Liver (tissue), 9 donors: Measurements from ENCODE around the gene LYPD3. TPM values are rescaled to one million over a fixed set of nuclear protein-coding genes. Genes with fewer than 3 reads are reported as not detected.

Source experiments
- DNase-seq: peaks from one replicate; pipeline ENCODE4 v3.0.0-alpha.2; 2017; ENCODE audit warnings: low spot score
- H3K27ac ChIP-seq, 2 donors: one replicate each; pipeline ENCODE4 v1.7.0; 2013; ENCODE audit warnings: inconsistent platforms in 2 of 2, low read length in 2 of 2, control low read depth in 1 of 2, low read depth in 1 of 2, mild to moderate bottlenecking in 1 of 2
- H3K27me3 ChIP-seq, 4 donors: one replicate each; pipeline versions ENCODE4 v1.6.1 to v1.7.0; 2013; ENCODE audit warnings: low read length in 3 of 4, inconsistent platforms in 1 of 4, mild to moderate bottlenecking in 1 of 4, moderate library complexity in 1 of 4; ENCODE audit not compliant: control insufficient read depth in 4 of 4, insufficient read depth in 4 of 4
- H3K36me3 ChIP-seq, 4 donors: one replicate each; pipeline versions ENCODE4 v1.6.1 to v1.7.0; 2013; ENCODE audit warnings: low read length in 3 of 4, mild to moderate bottlenecking in 3 of 4, low read depth in 1 of 4, moderate library complexity in 1 of 4; ENCODE audit not compliant: control insufficient read depth in 4 of 4, insufficient read depth in 3 of 4
- H3K4me1 ChIP-seq, 4 donors: one replicate each; pipeline versions ENCODE4 v1.6.1 to v1.7.0; 2013; ENCODE audit warnings: low read length in 3 of 4, mild to moderate bottlenecking in 3 of 4, moderate library complexity in 1 of 4; ENCODE audit not compliant: control insufficient read depth in 4 of 4, insufficient read depth in 4 of 4
- H3K4me3 ChIP-seq, 3 donors: one replicate each; pipeline versions ENCODE4 v1.6.1 to v1.7.0; 2013; ENCODE audit warnings: low read length in 3 of 3, control low read depth in 1 of 3, low read depth in 1 of 3, mild to moderate bottlenecking in 1 of 3
- H3K9ac ChIP-seq, 2 donors: one replicate each; pipeline ENCODE4 v1.7.0; 2013; ENCODE audit warnings: low read length in 2 of 2, mild to moderate bottlenecking in 2 of 2, moderate library complexity in 2 of 2, control low read depth in 1 of 2, low read depth in 1 of 2
- H3K9me3 ChIP-seq, 4 donors: one replicate each; pipeline versions ENCODE4 v1.6.1 to v1.7.0; 2013; ENCODE audit warnings: low read length in 3 of 4; ENCODE audit not compliant: control insufficient read depth in 4 of 4
- ATF3 ChIP-seq: IDR thresholded peaks from 2 replicates; pipeline ENCODE4 v1.6.1; 2016; ENCODE audit warnings: antibody characterized with exemption
- EGR1 ChIP-seq, 2 donors: IDR thresholded peaks; 2 replicates each; pipeline ENCODE4 v1.6.1; 2016 to 2018; ENCODE audit warnings: antibody characterized with exemption in 2 of 2, low read depth in 2 of 2
- FOXA1 ChIP-seq: IDR thresholded peaks from 2 replicates; pipeline ENCODE4 v1.6.1; 2016; ENCODE audit warnings: antibody characterized with exemption
- FOXA2 ChIP-seq: IDR thresholded peaks from 2 replicates; pipeline ENCODE4 v1.6.1; 2016; ENCODE audit warnings: antibody characterized with exemption
- GABPA ChIP-seq, 2 donors: IDR thresholded peaks in 1 of 2; conservative IDR thresholded peaks in 1 of 2; 2 replicates each; pipeline ENCODE4 v1.6.1; 2016; ENCODE audit warnings: antibody characterized with exemption in 2 of 2, mild to moderate bottlenecking in 1 of 2, moderate library complexity in 1 of 2
- HNF4A ChIP-seq, 2 donors: conservative IDR thresholded peaks; 2 replicates each; pipeline ENCODE4 v1.6.1; 2016; ENCODE audit warnings: antibody characterized with exemption in 2 of 2, mild to moderate bottlenecking in 2 of 2
- HNF4G ChIP-seq: IDR thresholded peaks from 2 replicates; pipeline ENCODE4 v1.6.1; 2016; ENCODE audit warnings: antibody characterized with exemption
- JUND ChIP-seq, 2 donors: IDR thresholded peaks; 2 replicates each; pipeline ENCODE4 v1.6.1; 2016; ENCODE audit warnings: antibody characterized with exemption in 2 of 2
- MAX ChIP-seq: IDR thresholded peaks from 2 replicates; pipeline ENCODE4 v1.6.1; 2016; ENCODE audit warnings: antibody characterized with exemption
- NR2F2 ChIP-seq: IDR thresholded peaks from 2 replicates; pipeline ENCODE4 v1.6.1; 2016; ENCODE audit warnings: antibody characterized with exemption
- RAD21 ChIP-seq, 2 donors: IDR thresholded peaks; 2 replicates each; pipeline ENCODE4 v1.6.1; 2016; ENCODE audit warnings: antibody characterized with exemption in 2 of 2, mild to moderate bottlenecking in 2 of 2
- REST ChIP-seq: IDR thresholded peaks from 2 replicates; pipeline ENCODE4 v1.6.1; 2016; ENCODE audit warnings: antibody characterized with exemption, mild to moderate bottlenecking
- RXRA ChIP-seq, 2 donors: IDR thresholded peaks; 2 replicates each; pipeline ENCODE4 v1.6.1; 2017 to 2018; ENCODE audit warnings: antibody characterized with exemption in 2 of 2, mild to moderate bottlenecking in 1 of 2
- SP1 ChIP-seq: IDR thresholded peaks from 2 replicates; pipeline ENCODE4 v1.6.1; 2018; ENCODE audit warnings: antibody characterized with exemption, mild to moderate bottlenecking
- TAF1 ChIP-seq: conservative IDR thresholded peaks from 2 replicates; pipeline ENCODE4 v1.6.1; 2016; ENCODE audit warnings: antibody characterized with exemption, mild to moderate bottlenecking
- YY1 ChIP-seq: IDR thresholded peaks from 2 replicates; pipeline ENCODE4 v1.6.1; 2016; ENCODE audit warnings: antibody characterized with exemption, mild to moderate bottlenecking
- ZBTB33 ChIP-seq: IDR thresholded peaks from 2 replicates; pipeline ENCODE4 v1.6.1; 2016; ENCODE audit warnings: antibody characterized with exemption
- WGBS: extraction: QIAGEN DNeasy Blood & Tissue Kit; methylation state at CpG from one replicate; pipeline ENCODE4 v1.1.7; 2013; 5-methylcytosine and 5-hydroxymethylcytosine counted together
- polyA plus RNA-seq, 2 donors: library from polyadenylated mRNA; stranded (reverse) in 1 of 2; unstranded in 1 of 2; fragments of 200-250 nt in 1 of 2; fragments of >200 nt in 1 of 2; fragmentation: Nextera tagmentation in 1 of 2; extraction: Ambion mirVana in 1 of 2; gene quantifications; one replicate each; pipeline versions ENCODE4 v1.2.1 to v1.2.3, GENCODE V29; 2013 to 2015
- total RNA-seq, 2 donors: library from RNA; depleted of rRNA; stranded (reverse); fragments of >200 nt; gene quantifications; one replicate each; pipeline ENCODE4 v1.2.3, GENCODE V29; 2014
- TF ChIP-seq, protein P1 (sequence below): fragments of 150-350 bp; IDR thresholded peaks from 2 replicates; pipeline ENCODE4 v1.5.1; 2017; ENCODE audit warnings: improper control_type of control experiment, low read depth, low read length; ENCODE audit not compliant: missing input control
- donor health status: healthy.
- donor health status: healthy.
- donor health status: healthy.
- donor health status: healthy.
- donor health status: healthy.

LYPD3 gene
- total and polyA plus RNA-seq, 4 donors, result 0.08 to 0.38 (median 0.18) TPM

DNA sequence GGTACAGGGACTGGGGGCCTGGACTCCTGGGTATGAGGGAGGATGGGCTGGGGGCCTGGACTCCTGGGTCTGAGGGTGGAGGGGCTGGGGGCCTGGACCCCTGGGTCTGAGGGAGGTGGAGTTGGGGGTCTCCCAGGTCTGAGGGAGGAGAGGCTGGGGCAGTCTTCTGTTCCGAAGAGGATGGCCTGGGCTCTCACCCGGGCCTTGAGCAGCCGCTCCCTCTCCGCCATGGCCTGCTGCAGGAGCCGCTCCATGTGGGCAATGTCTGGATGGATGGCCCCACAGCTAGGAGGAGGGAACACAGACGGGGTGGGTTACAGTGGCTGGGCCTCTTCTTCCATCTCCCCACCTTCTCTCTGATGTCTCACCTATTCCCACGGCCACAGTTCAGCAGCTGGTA lies 21.0 kb upstream of the LYPD3 start:
- Histone ChIP-seq H3K36me3 (peaks cover 0 to 11% (median 1%) of the 10 kb centered on the region in 4 donors), H3K27me3 (no peaks in the 10 kb centered on the region), H3K27ac (no peak overlapping the region), H3K4me1 (peaks cover 3 to 8% (median 5%) of the 10 kb centered on the region in 4 donors), H3K9me3 (no peaks in the 10 kb centered on the region), H3K4me3 (no peak overlapping the region), H3K9ac (no peak overlapping the region)
- TF ChIP-seq JUND (IDR thresholded peaks at IDR 0.05) (no peak), GABPA (IDR thresholded peaks at IDR 0.05 in 1 of 2, conservative IDR thresholded peaks at IDR 0.05 in 1 of 2) (no peak), REST (no peak), FOXA1 (no peak), RAD21 (IDR thresholded peaks at IDR 0.05) (no peak), NR2F2 (no peak), TAF1 (no peak), FOXA2 (no peak), EGR1 (IDR thresholded peaks at IDR 0.05; ENCODE audit: low read depth in 2 of 2) (no peak)
- TF ChIP-seq, protein P1, sequence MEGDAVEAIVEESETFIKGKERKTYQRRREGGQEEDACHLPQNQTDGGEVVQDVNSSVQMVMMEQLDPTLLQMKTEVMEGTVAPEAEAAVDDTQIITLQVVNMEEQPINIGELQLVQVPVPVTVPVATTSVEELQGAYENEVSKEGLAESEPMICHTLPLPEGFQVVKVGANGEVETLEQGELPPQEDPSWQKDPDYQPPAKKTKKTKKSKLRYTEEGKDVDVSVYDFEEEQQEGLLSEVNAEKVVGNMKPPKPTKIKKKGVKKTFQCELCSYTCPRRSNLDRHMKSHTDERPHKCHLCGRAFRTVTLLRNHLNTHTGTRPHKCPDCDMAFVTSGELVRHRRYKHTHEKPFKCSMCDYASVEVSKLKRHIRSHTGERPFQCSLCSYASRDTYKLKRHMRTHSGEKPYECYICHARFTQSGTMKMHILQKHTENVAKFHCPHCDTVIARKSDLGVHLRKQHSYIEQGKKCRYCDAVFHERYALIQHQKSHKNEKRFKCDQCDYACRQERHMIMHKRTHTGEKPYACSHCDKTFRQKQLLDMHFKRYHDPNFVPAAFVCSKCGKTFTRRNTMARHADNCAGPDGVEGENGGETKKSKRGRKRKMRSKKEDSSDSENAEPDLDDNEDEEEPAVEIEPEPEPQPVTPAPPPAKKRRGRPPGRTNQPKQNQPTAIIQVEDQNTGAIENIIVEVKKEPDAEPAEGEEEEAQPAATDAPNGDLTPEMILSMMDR, result no peak
- no peak for DNase-seq
- 97% methylated on average over 7 of the region's 7 CpGs for WGBS

DNA sequence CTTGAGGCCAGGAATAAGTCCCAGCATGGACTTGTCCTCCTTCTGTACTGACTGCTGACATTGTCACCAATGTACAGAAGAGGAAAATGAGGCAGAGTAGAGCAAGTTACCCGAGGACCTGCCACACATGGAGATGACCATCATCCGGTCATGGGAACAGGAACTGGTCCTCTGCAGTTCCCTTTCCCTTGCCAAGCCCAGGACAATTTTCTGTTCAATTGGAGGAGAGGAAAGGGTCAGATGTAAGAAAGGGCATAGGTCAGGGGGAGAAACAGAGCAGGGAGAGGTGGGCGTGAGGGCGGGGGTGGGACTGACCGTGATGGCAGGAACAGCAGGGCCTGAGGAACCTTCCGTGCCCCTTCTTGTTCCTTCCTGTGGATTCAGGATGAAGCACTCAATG lies 20.5 kb upstream of the LYPD3 start:
- peaks cover 0 to 10% (median 1%) of the 10 kb centered on the region in 4 donors for H3K36me3 ChIP-seq
- no peak overlapping the region for H3K4me3 ChIP-seq
- H3K9ac ChIP-seq, result no peak overlapping the region
- H3K27ac ChIP-seq, result no peak overlapping the region
- H3K9me3 ChIP-seq, result no peaks in the 10 kb centered on the region
- 87% methylated on average over 6 of the region's 6 CpGs for WGBS
- peaks cover 3 to 8% (median 5%) of the 10 kb centered on the region in 4 donors for H3K4me1 ChIP-seq
- DNase-seq, result no peak
- H3K27me3 ChIP-seq, result no peaks in the 10 kb centered on the region
- no peak for TF ChIP-seq EGR1 (IDR thresholded peaks at IDR 0.05; ENCODE audit: low read depth in 2 of 2)
- no peak for TF ChIP-seq RAD21 (IDR thresholded peaks at IDR 0.05)
- TF ChIP-seq SP1, result no peak
- TF ChIP-seq HNF4G, result no peak
- TF ChIP-seq FOXA1, result no peak
- no peak for TF ChIP-seq JUND (IDR thresholded peaks at IDR 0.05)
- TF ChIP-seq HNF4A (conservative IDR thresholded peaks at IDR 0.05), result no peak
- no peak for TF ChIP-seq GABPA (IDR thresholded peaks at IDR 0.05 in 1 of 2, conservative IDR thresholded peaks at IDR 0.05 in 1 of 2)
- TF ChIP-seq, protein P1, result no peak
- TF ChIP-seq MAX, result no peak
- no peak for TF ChIP-seq ATF3
- TF ChIP-seq RXRA (IDR thresholded peaks at IDR 0.05), result no peak
- no peak for TF ChIP-seq YY1
- no peak for TF ChIP-seq ZBTB33
